Keratinocyte (primary cell): ENCODE data around the gene IGBP1. TPM values are rescaled to one million over a fixed set of nuclear protein-coding genes. Genes with fewer than 3 reads are reported as not detected.

Source experiments
- DNase-seq: peaks from one replicate; pipeline ENCODE4 v3.0.0-alpha.2; 2011; ENCODE audit warnings: low read depth, missing footprints, low spot score
- FAIRE-seq: peaks from 2 replicates; lab custom pipeline; 2011; peaks lifted over from hg19 to GRCh38; lab: Jason Lieb, UNC
- H2AFZ ChIP-seq: 2 replicates; pipeline ENCODE4 v1.6.0; 2012; ENCODE audit warnings: low read length, control low read depth, inconsistent platforms; ENCODE audit not compliant: control insufficient read depth
- H3K27ac ChIP-seq: 2 replicates; pipeline ENCODE4 v1.5.1; 2011; ENCODE audit warnings: low read length; ENCODE audit not compliant: control insufficient read depth, insufficient read depth
- H3K27me3 ChIP-seq: 3 replicates; pipeline ENCODE4 v1.6.0; 2011; ENCODE audit warnings: low read length; ENCODE audit not compliant: control insufficient read depth, insufficient read depth; ENCODE audit errors: extremely low read depth
- H3K36me3 ChIP-seq, 2 experiments: 2 replicates in 1 of 2; 3 replicates in 1 of 2; pipeline ENCODE4 v1.5.1; 2011; ENCODE audit warnings: low read length in 2 of 2, mild to moderate bottlenecking in 1 of 2; ENCODE audit not compliant: control insufficient read depth in 2 of 2, insufficient read depth in 2 of 2; ENCODE audit errors: extremely low read depth in 1 of 2
- H3K4me1 ChIP-seq: 3 replicates; pipeline ENCODE4 v1.5.1; 2011; ENCODE audit warnings: low read length; ENCODE audit not compliant: control insufficient read depth, insufficient read depth; ENCODE audit errors: extremely low read depth
- H3K4me2 ChIP-seq: 3 replicates; pipeline ENCODE4 v1.6.0; 2011; ENCODE audit warnings: low read depth, low read length; ENCODE audit not compliant: control insufficient read depth, insufficient read depth; ENCODE audit errors: extremely low read depth
- H3K4me3 ChIP-seq, 3 experiments: fragments of 200-600 bp in 1 of 3; sonication (generic) in 1 of 3; 2 replicates in 2 of 3; 3 replicates in 1 of 3; pipeline ENCODE4 v1.5.1; 2011 to 2016; ENCODE audit warnings: low read length in 3 of 3, mild to moderate bottlenecking in 3 of 3, control low read depth in 2 of 3, inconsistent platforms in 1 of 3, low read depth in 1 of 3, mixed read lengths in 1 of 3, mixed run types in 1 of 3, moderate library complexity in 1 of 3; ENCODE audit not compliant: control insufficient read depth in 2 of 3, insufficient read depth in 2 of 3; ENCODE audit errors: extremely low read depth in 1 of 3
- H3K79me2 ChIP-seq: 2 replicates; pipeline ENCODE4 v1.6.0; 2012; ENCODE audit warnings: low read length; ENCODE audit not compliant: control insufficient read depth, insufficient read depth
- H3K9ac ChIP-seq: 3 replicates; pipeline ENCODE4 v1.6.0; 2011; ENCODE audit warnings: low read length; ENCODE audit not compliant: control insufficient read depth, insufficient read depth; ENCODE audit errors: extremely low read depth
- H3K9me1 ChIP-seq: 3 replicates; pipeline ENCODE4 v1.6.0; 2011; ENCODE audit warnings: low read length; ENCODE audit not compliant: control insufficient read depth, insufficient read depth; ENCODE audit errors: extremely low read depth
- H3K9me3 ChIP-seq: 2 replicates; pipeline ENCODE4 v1.5.1; 2012; ENCODE audit warnings: low read depth, low read length; ENCODE audit not compliant: control insufficient read depth
- H4K20me1 ChIP-seq: 3 replicates; pipeline ENCODE4 v1.6.0; 2011; ENCODE audit warnings: low read length; ENCODE audit not compliant: control insufficient read depth, insufficient read depth; ENCODE audit errors: extremely low read depth
- CTCF ChIP-seq, 3 experiments: IDR thresholded peaks in 1 of 3; conservative IDR thresholded peaks in 1 of 3; optimal IDR thresholded peaks in 1 of 3; 2 replicates in 2 of 3; 3 replicates in 1 of 3; pipeline versions ENCODE3 to v1.5.1; 2011; ENCODE audit warnings: low read length in 3 of 3, mild to moderate bottlenecking in 3 of 3, moderate library complexity in 2 of 3, control low read depth in 1 of 3, inconsistent platforms in 1 of 3; ENCODE audit not compliant: insufficient read depth in 2 of 3; ENCODE audit errors: extremely low read depth in 1 of 3
- EZH2 ChIP-seq: IDR thresholded peaks from one replicate; pipeline ENCODE4 v1.6.1; 2012; ENCODE audit warnings: inconsistent platforms, mild to moderate bottlenecking, low read length, moderate library complexity
- dilution Hi-C: fragments of 300-500 bp; cut with MboI; formaldehyde crosslinking; loops from one replicate; pipeline ENCODE4 v1.7.0; 2020; ENCODE audit warnings: low sequenced_read_pairs; ENCODE audit not compliant: extremely low pct_ligation_motif_present
- polyA plus RNA-seq, 5 experiments: library from polyadenylated mRNA; depleted of rRNA in 3 of 5; stranded (reverse) in 3 of 5; stranded (forward) in 1 of 5; unstranded in 1 of 5; fragments of >200 nt; gene quantifications; 1 replicate in 1 of 5; 2 replicates in 3 of 5; 3 replicates in 1 of 5; pipeline versions ENCODE4 v1.2.1 to v1.2.3, GENCODE V29; 2011 to 2012; ENCODE audit warnings: missing spikeins in 2 of 5, low read depth in 1 of 5, low replicate concordance in 1 of 5

The IGBP1 gene
- polyA plus RNA-seq, 1 donor (not counting 4 experiments of a cell fraction or from before 2014, with no cell fraction given) = 65.5 TPM

- no peak for FAIRE-seq
- TF ChIP-seq CTCF (optimal IDR thresholded peaks at IDR 0.05 in 1 of 3, IDR thresholded peaks at IDR 0.05 in 1 of 3, conservative IDR thresholded peaks at IDR 0.05 in 1 of 3; ENCODE audit: extremely low read depth in 1 of 3, insufficient read depth in 2 of 3, low read length in 3 of 3) (no peak), EZH2 (no peak)
Observed at GRCh38 chrX:70128071-70128470, 5.2 kb upstream of the IGBP1 start.

GRCh38 chrX:70129816-70130215, 3.4 kb upstream of the IGBP1 start:
- Histone ChIP-seq H4K20me1 (no peaks in the 10 kb centered on the region), H3K79me2 (peaks cover 10% of the 10 kb centered on the region), H3K9me3 (no peaks in the 10 kb centered on the region), H2AFZ (no peak overlapping the region), H3K27me3 (no peaks in the 10 kb centered on the region), H3K4me3 (no peak overlapping the region), H3K4me1 (peaks cover 7% of the 10 kb centered on the region), H3K9ac (no peak overlapping the region), H3K27ac (no peak overlapping the region), H3K9me1 (no peaks in the 10 kb centered on the region), H3K4me2 (no peak overlapping the region), H3K36me3 (no peaks in the 10 kb centered on the region)
- DNase-seq (no peak), FAIRE-seq (no peak)
- dilution Hi-C loops = no loop called here
- TF ChIP-seq CTCF (optimal IDR thresholded peaks at IDR 0.05 in 1 of 3, IDR thresholded peaks at IDR 0.05 in 1 of 3, conservative IDR thresholded peaks at IDR 0.05 in 1 of 3; ENCODE audit: extremely low read depth in 1 of 3, insufficient read depth in 2 of 3, low read length in 3 of 3) = peak; percentile 7 to 16 (median 10)
- no peak for TF ChIP-seq EZH2

More at GRCh38 chrX:70128071-70128470, 5.2 kb upstream of the IGBP1 start:
- no peak overlapping the region for H2AFZ ChIP-seq
- H3K4me1 ChIP-seq = peaks cover 4% of the 10 kb centered on the region
- H3K36me3 ChIP-seq = no peaks in the 10 kb centered on the region
- H4K20me1 ChIP-seq = no peaks in the 10 kb centered on the region
- no peak for DNase-seq
- H3K9ac ChIP-seq = no peak overlapping the region
- H3K4me3 ChIP-seq = no peak overlapping the region
- H3K9me3 ChIP-seq = no peaks in the 10 kb centered on the region
- dilution Hi-C loops = no loop called here
- no peak overlapping the region for H3K4me2 ChIP-seq
- H3K9me1 ChIP-seq = no peaks in the 10 kb centered on the region
- H3K27ac ChIP-seq = no peak overlapping the region
- no peaks in the 10 kb centered on the region for H3K79me2 ChIP-seq
- H3K27me3 ChIP-seq = no peaks in the 10 kb centered on the region
